NCI-H460 (cell line): ENCODE data around the gene KRTAP20-3. TPM values are rescaled to one million over a fixed set of nuclear protein-coding genes. Genes with fewer than 3 reads are reported as not detected.

ENCODE experiments used
- DNase-seq: peaks from one replicate; pipeline ENCODE4 v3.0.0-alpha.2; 2016; ENCODE audit warnings: low read depth; ENCODE audit errors: extremely low read depth
- polyA plus RNA-seq: library from polyadenylated mRNA; depleted of rRNA; stranded (reverse); fragments of >200 nt; gene quantifications from 2 replicates; pipeline ENCODE4 v1.2.3, GENCODE V29; 2014; cell fraction: nucleus; rRNA removed
- total RNA-seq: library from RNA; depleted of rRNA; stranded (reverse); fragments of >200 nt; shearing (Covaris generic); gene quantifications from 2 replicates; pipeline ENCODE4 v1.2.3, GENCODE V29; 2014; rRNA removed

KRTAP20-3 gene
- not detected in 2 replicates for total RNA-seq
- polyA plus RNA-seq, result not detected in 2 replicates

DNA sequence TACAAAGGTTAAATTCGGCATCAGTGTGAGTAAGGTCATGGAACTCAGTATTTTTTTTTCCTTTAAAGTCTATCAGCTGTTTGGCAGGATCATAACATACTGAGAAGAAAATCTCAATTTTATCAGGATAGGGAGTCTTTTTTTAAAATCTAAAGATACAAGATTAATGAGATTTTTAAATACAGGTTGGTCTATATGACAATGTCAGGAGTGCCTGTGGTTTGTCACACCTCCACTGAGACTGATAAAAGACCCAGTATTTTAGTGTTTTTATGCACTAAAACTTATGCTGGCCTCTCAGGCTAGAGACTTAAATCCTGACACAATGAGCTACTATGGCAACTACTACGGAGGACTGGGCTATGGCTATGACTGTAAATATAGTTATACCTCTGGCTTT lies at the start of gene KRTAP20-3:
Gene KRTAP20-3 (plus strand): TSS at position 301 of the 400 bp plus-strand sequence.
- no peak for DNase-seq

DNA sequence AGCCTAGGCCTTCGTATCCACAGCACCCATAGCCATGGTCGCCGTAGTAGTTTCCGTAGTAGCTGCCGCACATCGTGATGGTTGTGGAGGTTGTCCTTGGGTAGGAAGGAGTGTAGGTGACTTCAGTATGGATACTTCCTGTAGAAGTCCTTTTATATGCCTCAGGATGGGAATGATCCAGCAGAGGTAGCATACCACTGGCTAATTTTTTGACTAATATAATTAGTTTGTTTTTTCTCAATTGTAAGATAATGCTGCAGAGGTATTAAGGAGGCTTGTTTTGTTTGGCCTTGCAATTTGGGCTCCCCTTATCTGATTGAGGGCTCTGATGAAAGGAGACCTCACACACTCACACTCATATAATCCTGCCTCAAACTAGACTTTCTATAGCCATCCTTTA lies 43.9 kb upstream of the KRTAP20-3 start, which contains the start of gene KRTAP6-2:
Gene KRTAP6-2 (minus strand): TSS at position 101 of the 400 bp plus-strand sequence. CDS start 28 bp downstream, at position 73.
- no peak for DNase-seq

DNA sequence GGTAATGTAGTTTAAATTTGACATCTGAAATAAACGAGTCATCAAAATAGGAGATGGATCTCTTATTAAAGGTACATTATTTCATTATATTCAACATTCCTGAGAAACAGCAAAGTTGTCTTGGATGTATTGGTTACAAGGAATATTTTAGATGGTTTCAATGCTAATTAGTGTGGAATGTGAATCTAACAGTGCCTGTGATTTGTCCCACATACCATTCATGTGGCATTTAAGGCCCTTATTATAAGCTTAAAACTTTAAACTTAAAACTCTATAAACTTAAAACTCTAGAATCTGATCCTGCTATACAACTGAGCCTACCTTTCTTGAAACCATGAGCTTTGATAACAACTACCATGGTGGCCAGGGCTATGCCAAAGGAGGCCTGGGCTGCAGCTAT lies 41.9 kb upstream of the KRTAP20-3 start, which contains the start of gene KRTAP22-1:
Gene KRTAP22-1 (plus strand): TSS at position 301 of the 400 bp plus-strand sequence.
- no peak for DNase-seq

- no peak for DNase-seq
These were observed 36.7 kb upstream of the KRTAP20-3 start for GRCh38 chr21:30605968-30606367.

GRCh38 chr21:30612132-30612531 lies 30.5 kb upstream of the KRTAP20-3 start:
- no peak for DNase-seq

DNA sequence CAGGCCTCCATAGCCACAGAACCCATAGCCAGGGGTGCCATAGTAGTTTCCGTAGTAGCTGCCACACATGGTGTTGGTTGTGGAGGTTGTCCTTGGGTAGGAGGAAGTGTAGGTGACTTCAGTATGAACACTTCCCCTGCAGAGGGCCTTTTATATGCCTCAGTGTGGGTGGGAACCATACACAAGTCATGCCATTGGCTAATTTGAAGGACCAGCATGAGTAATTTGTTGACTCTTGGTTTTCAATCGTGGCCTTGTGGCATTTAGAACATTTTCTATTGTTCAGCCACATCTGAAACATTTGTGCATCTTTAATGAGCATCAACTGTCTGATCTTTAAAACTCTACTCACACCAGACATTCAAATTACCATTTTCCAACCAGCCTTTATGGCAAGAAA lies 28.8 kb upstream of the KRTAP20-3 start, which contains the start of gene KRTAP6-1:
Gene KRTAP6-1 (minus strand): TSS at position 95 of the 400 bp plus-strand sequence. CDS start 26 bp downstream, at position 69.
- no peak for DNase-seq

GRCh38 chr21:30615199-30615598 lies 27.5 kb upstream of the KRTAP20-3 start:
- no peak for DNase-seq

- DNase-seq, result no peak
These were observed 26.5 kb upstream of the KRTAP20-3 start, which contains the start of gene KRTAP20-1 for GRCh38 chr21:30616125-30616524. Gene KRTAP20-1, plus strand, starts transcription at chr21:30616425. Its CDS starts 30 bp downstream, at chr21:30616455.

- no peak for DNase-seq
These were observed 22.6 kb upstream of the KRTAP20-3 start for GRCh38 chr21:30620080-30620479.

DNA sequence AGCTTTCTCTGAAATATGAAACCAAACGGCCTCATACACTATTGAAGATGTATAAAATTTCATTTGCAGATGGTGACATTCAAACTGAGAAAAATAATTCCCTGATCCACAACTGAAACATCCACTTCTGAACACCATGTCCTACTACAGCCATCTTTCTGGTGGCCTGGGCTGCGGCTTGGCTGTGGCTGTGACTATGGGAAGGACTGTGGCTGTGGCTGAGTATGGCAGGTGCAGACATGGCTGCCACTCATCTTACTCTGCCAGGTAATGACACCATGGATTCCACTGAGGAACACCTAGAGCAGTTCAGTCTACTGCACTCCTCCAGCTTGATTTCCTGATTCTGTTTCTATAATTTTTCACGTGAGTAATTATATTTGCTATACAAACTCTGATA lies 22.1 kb upstream of the KRTAP20-3 start, which contains the start of gene KRTAP20-4:
Gene KRTAP20-4 (plus strand): TSS at position 106 of the 400 bp plus-strand sequence.
- no peak for DNase-seq

- no peak for DNase-seq
These were observed 19.3 kb upstream of the KRTAP20-3 start for GRCh38 chr21:30623362-30623761.

GRCh38 chr21:30625449-30626165 lies 17.1 kb upstream of the KRTAP20-3 start:
- no peak for DNase-seq

DNA sequence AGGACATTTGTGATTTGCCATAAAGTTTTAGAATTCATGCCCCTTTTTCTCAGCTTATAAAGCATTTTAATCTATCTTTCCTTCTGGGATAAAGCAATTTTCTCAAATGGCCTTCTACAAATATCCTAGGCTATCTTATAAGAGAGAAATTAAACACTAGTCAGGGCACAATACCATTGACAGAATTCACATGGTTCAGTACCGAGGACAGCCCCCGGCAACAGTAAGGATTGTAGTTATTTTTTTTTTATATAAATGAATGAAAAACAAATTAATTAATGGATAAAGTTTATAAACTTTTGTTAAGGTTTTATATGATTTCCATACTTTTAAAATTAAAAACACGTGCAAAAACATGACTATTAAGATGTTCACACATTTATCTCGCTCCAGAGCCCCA lies 14.6 kb upstream of the KRTAP20-3 start:
- no peak for DNase-seq

- no peak for DNase-seq
These were observed 13.5 kb upstream of the KRTAP20-3 start for GRCh38 chr21:30629200-30629599.

GRCh38 chr21:30634906-30635305 lies 7.8 kb upstream of the KRTAP20-3 start, which contains the start of gene KRTAP20-2:
Gene KRTAP20-2, plus strand, starts transcription at chr21:30635206. Its CDS starts 58 bp downstream, at chr21:30635264.
- no peak for DNase-seq

DNA sequence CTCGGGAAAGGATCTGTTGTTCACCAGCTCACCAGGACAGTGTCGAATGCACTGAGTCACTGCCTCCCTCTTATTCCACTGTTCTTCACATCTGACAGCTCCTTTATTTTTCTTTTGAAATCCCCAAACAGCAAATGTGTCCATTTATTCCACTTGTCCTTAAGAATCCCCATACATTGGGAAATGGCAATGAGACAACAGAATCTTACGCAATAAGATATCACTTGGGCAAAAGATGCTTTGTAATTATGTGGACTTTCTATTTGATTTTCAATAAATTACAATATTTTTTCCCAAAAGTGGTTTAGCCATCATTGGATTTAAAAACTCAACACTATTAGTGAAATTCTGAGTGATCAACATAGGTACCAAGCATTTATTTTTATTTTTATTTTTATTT lies 4.0 kb upstream of the KRTAP20-3 start:
- no peak for DNase-seq

GRCh38 chr21:30646904-30647414 lies 4.3 kb downstream of the KRTAP20-3 start:
- DNase-seq, result no peak

GRCh38 chr21:30652891-30653290 lies 10.2 kb downstream of the KRTAP20-3 start:
- no peak for DNase-seq

DNA sequence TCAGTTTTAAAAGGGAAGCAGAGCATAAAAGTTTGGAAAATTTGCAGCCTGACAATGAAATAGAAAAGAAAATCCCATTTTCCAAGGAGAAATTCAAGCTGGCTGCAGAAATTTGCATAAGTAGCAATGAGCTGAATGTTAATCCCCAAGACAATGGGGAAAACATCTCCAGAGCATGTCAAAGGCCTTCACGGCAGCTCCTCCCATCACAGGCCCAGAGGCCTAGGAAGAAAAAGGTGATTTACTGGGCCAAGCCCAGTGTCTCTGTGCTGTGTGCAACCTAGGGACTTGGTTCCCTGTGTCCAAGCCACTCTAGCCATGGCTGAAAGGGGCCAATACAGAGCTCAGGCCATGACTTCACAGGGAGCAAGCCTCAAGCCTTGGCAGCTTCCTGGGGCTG lies 26.1 kb downstream of the KRTAP20-3 start:
- DNase-seq, result no peak

GRCh38 chr21:30672985-30673650 lies 30.5 kb downstream of the KRTAP20-3 start:
- no peak for DNase-seq

- DNase-seq, result no peak
These were observed 31.6 kb downstream of the KRTAP20-3 start for GRCh38 chr21:30674312-30674711.
